Erythroblast (primary cell): Measurements from ENCODE around the gene HCRT.
"Not testable (repeated sequence)": the region's sequence is repeated elsewhere in the genome, so short reads cannot be mapped to it uniquely, and the experiment has no call there.

Experiments
- DNase-seq, 2 experiments: peaks; one replicate each; lab custom pipeline; 2025; lab: John Stamatoyannopoulos, UW
- GATA1 ChIP-seq: IDR thresholded peaks from 2 replicates; pipeline ENCODE4 v1.6.1; 2011; ENCODE audit warnings: low read depth, mild to moderate bottlenecking, control low read depth, low read length, moderate library complexity
- POLR2A ChIP-seq: IDR thresholded peaks from 2 replicates; pipeline ENCODE4 v1.6.1; 2011; ENCODE audit warnings: mild to moderate bottlenecking, low read length

Gene HCRT

GRCh38 chr17:42153919-42154742 lies 31.1 kb downstream of the HCRT start:
- DNase-seq = peak; percentile 48 to 62
- TF ChIP-seq GATA1 (no peak), POLR2A (no peak)

GRCh38 chr17:42146911-42147607 lies 38.2 kb downstream of the HCRT start:
- TF ChIP-seq GATA1 = no peak
- TF ChIP-seq POLR2A = no peak
- DNase-seq = no peak

DNA sequence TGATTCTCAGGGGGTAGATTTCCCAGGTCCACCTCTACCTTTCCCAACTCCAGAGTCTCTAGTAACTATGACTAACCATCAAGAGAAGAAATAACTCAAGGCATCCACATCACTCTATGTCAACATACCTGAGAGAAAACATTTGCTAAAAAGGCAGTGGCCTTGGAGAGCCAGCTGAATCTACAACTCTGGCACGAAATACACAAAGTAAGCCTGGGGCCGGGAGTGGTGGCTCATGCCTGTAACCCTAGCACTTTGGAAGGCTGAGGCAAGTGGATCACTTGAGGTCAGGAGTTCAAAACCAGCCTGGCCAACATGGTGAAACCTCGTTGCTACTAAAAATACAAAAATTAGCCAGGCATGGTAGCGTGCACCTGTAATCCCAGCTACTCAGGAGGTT lies 42.1 kb downstream of the HCRT start:
- DNase-seq = not testable (repeated sequence)

GRCh38 chr17:42142371-42142896 lies 42.8 kb downstream of the HCRT start:
- DNase-seq = no peak
- TF ChIP-seq POLR2A = no peak
- TF ChIP-seq GATA1 = no peak

- no peak for TF ChIP-seq POLR2A
- no peak for TF ChIP-seq GATA1
- DNase-seq = no peak
Observed at GRCh38 chr17:42141382-42141781, 43.9 kb downstream of the HCRT start.

- DNase-seq = not testable (repeated sequence)
Observed at GRCh38 chr17:42140690-42141089, 44.6 kb downstream of the HCRT start.

GRCh38 chr17:42138749-42139492 lies 46.3 kb downstream of the HCRT start:
- DNase-seq = no peak

GRCh38 chr17:42136654-42137051 lies 48.6 kb downstream of the HCRT start:
- DNase-seq = no peak
- TF ChIP-seq POLR2A = no peak
- no peak for TF ChIP-seq GATA1

More at GRCh38 chr17:42138749-42139492, 46.3 kb downstream of the HCRT start:
- TF ChIP-seq POLR2A (no peak), GATA1 (no peak)

GRCh38 chr17:42135664-42136653 lies 49.3 kb downstream of the HCRT start:
- DNase-seq = peak; percentile 21 to 28
- TF ChIP-seq GATA1 (no peak), POLR2A (no peak)

DNA sequence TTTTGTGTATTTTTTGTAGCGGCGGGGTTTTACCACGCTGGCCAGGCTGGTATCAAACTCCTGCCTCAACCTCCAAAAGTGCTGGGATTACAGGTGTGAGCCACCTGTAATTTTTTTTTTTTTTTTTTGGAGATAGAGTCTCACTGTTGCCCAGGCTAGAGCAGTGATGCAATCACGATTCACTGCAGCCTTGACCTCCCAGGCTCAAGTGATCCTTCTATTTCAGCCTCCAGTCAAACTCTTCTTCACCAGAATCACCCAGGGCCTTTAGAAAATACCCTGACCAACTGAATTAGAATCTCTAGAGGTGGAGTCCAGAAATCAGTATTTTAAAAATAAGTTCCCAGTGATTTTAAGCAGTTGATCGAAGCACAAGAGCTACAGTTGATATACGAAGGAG lies 50.1 kb downstream of the HCRT start:
- no peak for TF ChIP-seq POLR2A
- TF ChIP-seq GATA1 = no peak
- DNase-seq = no peak
